CD14-positive monocyte (primary cell): ENCODE measurements around the gene COL5A3. TPM values are rescaled to one million over a fixed set of nuclear protein-coding genes. Genes with fewer than 3 reads are reported as not detected.
"Not testable (repeated sequence)": the region's sequence is repeated elsewhere in the genome, so short reads cannot be mapped to it uniquely, and the experiment has no call there.

Experiments
- DNase-seq, 3 donors: peaks; one replicate each; pipeline ENCODE4 v3.0.0-alpha.2; 2011 to 2022
- H2AFZ ChIP-seq: 2 replicates; pipeline ENCODE4 v1.6.0; 2012; ENCODE audit warnings: mild to moderate bottlenecking, low read depth, low read length, inconsistent platforms; ENCODE audit not compliant: insufficient read depth, poor library complexity, severe bottlenecking
- H3K27ac ChIP-seq, 2 donors: 1 replicate in 1 of 2; 2 replicates in 1 of 2; pipeline ENCODE4 v1.5.1; 2012 to 2013; ENCODE audit warnings: low read length in 2 of 2, control low read depth in 1 of 2, inconsistent platforms in 1 of 2, low read depth in 1 of 2, mild to moderate bottlenecking in 1 of 2
- H3K27me3 ChIP-seq, 2 donors: one replicate each; pipeline versions ENCODE4 v1.6.0 to v1.6.1; 2011 to 2013; ENCODE audit warnings: low read length in 2 of 2; ENCODE audit not compliant: control insufficient read depth in 2 of 2, insufficient read depth in 2 of 2
- H3K36me3 ChIP-seq, 2 donors: replicated peaks in 1 of 2; 1 replicate in 1 of 2; 2 replicates in 1 of 2; pipeline versions ENCODE4 v1.5.1 to v1.6.1; 2012 to 2013; ENCODE audit warnings: low read length in 2 of 2, control low read depth in 1 of 2, inconsistent platforms in 1 of 2, mild to moderate bottlenecking in 1 of 2; ENCODE audit not compliant: insufficient read depth in 2 of 2, control insufficient read depth in 1 of 2
- H3K4me1 ChIP-seq, 2 donors: 1 replicate in 1 of 2; 2 replicates in 1 of 2; pipeline versions ENCODE4 v1.5.1 to v1.6.1; 2012 to 2013; ENCODE audit warnings: low read length in 2 of 2, control low read depth in 1 of 2, inconsistent platforms in 1 of 2, mild to moderate bottlenecking in 1 of 2, moderate library complexity in 1 of 2; ENCODE audit not compliant: insufficient read depth in 2 of 2, control insufficient read depth in 1 of 2
- H3K4me2 ChIP-seq: replicated peaks from 2 replicates; pipeline ENCODE3; 2012; ENCODE audit warnings: low read length, moderate library complexity, mild to moderate bottlenecking; ENCODE audit not compliant: poor library complexity, severe bottlenecking; ENCODE audit errors: extremely low read depth
- H3K4me3 ChIP-seq, 3 experiments: fragments of 200-600 bp in 1 of 3; sonication (generic) in 1 of 3; replicated peaks in 1 of 3; 1 replicate in 2 of 3; 2 replicates in 1 of 3; pipeline ENCODE4 v1.5.1; 2011 to 2013; ENCODE audit warnings: low read length in 3 of 3, mild to moderate bottlenecking in 3 of 3, control low read depth in 2 of 3, low read depth in 2 of 3, inconsistent platforms in 1 of 3, moderate library complexity in 1 of 3
- H3K79me2 ChIP-seq: 2 replicates; pipeline ENCODE4 v1.6.0; 2012; ENCODE audit warnings: mild to moderate bottlenecking, control low read depth, inconsistent platforms, low read length, moderate library complexity; ENCODE audit not compliant: insufficient read depth
- H3K9ac ChIP-seq: 2 replicates; pipeline ENCODE4 v1.6.0; 2017; ENCODE audit warnings: low read length, mild to moderate bottlenecking; ENCODE audit not compliant: insufficient read depth, poor library complexity, severe bottlenecking
- H3K9me3 ChIP-seq, 2 donors: replicated peaks in 1 of 2; 1 replicate in 1 of 2; 2 replicates in 1 of 2; pipeline versions ENCODE4 v1.5.1 to v1.6.1; 2012 to 2013; ENCODE audit warnings: low read length in 2 of 2, control low read depth in 1 of 2; ENCODE audit not compliant: control insufficient read depth in 1 of 2, insufficient read depth in 1 of 2
- H4K20me1 ChIP-seq: 2 replicates; pipeline ENCODE4 v1.6.0; 2012; ENCODE audit warnings: mild to moderate bottlenecking, low read length, control low read depth, moderate library complexity; ENCODE audit not compliant: insufficient read depth
- H3K27ac Mint-ChIP-seq, 7 donors: one replicate each; pipeline ENCODE4 v1.8.0; 2020; ENCODE audit warnings: mild to moderate bottlenecking in 7 of 7, mixed read lengths in 7 of 7, moderate library complexity in 6 of 7, inconsistent platforms in 2 of 7
- H3K27me3 Mint-ChIP-seq, 3 donors: one replicate each; pipeline ENCODE4 v1.8.0; 2021 to 2022; ENCODE audit warnings: low read depth in 3 of 3, mild to moderate bottlenecking in 3 of 3, mixed read lengths in 3 of 3, moderate library complexity in 3 of 3, inconsistent platforms in 1 of 3
- H3K36me3 Mint-ChIP-seq, 2 donors: one replicate each; pipeline ENCODE4 v1.8.0; 2020; ENCODE audit warnings: mixed read lengths in 2 of 2, inconsistent platforms in 1 of 2, mild to moderate bottlenecking in 1 of 2
- H3K4me1 Mint-ChIP-seq: one replicate; pipeline ENCODE4 v1.8.0; 2020; ENCODE audit warnings: mild to moderate bottlenecking, mixed read lengths
- H3K4me3 Mint-ChIP-seq, 2 donors: one replicate each; pipeline ENCODE4 v1.8.0; 2020; ENCODE audit warnings: mild to moderate bottlenecking in 2 of 2, mixed read lengths in 2 of 2, moderate library complexity in 1 of 2
- H3K9me3 Mint-ChIP-seq, 7 donors: one replicate each; pipeline ENCODE4 v1.8.0; 2020 to 2022; ENCODE audit warnings: mixed read lengths in 7 of 7, mild to moderate bottlenecking in 6 of 7, moderate library complexity in 6 of 7, inconsistent platforms in 2 of 7
- WGBS: methylation state at CpG from one replicate; pipeline ENCODE4 v1.1.5; 2013; ENCODE audit warnings: missing lambda C conversion rate; ENCODE audit not compliant: insufficient coverage; 5-methylcytosine and 5-hydroxymethylcytosine counted together
- intact Hi-C, 2 donors: fragments of 100-400 bp; cut with micrococcal nuclease; formaldehyde crosslinking; loops; one replicate each; pipeline versions ENCODE4 v1.15.0 to v1.15.1; 2023
- polyA plus RNA-seq, 3 donors: library from polyadenylated mRNA; depleted of rRNA in 1 of 3; unstranded in 2 of 3; stranded (reverse) in 1 of 3; fragments of 300-500 nt in 2 of 3; fragments of >200 nt in 1 of 3; fragmentation: Illumina TruSeq in 2 of 3; gene quantifications; 1 replicate in 2 of 3; 2 replicates in 1 of 3; pipeline ENCODE4 v1.2.3, GENCODE V29; 2012 to 2021
- TF ChIP-seq, protein P1 (sequence below): fragments of 200-600 bp; IDR thresholded peaks from one replicate; pipeline ENCODE4 v1.8.0; 2022; ENCODE audit warnings: antibody characterized with exemption, mild to moderate bottlenecking

COL5A3 gene
- polyA plus RNA-seq, 3 donors, result not detected

DNA sequence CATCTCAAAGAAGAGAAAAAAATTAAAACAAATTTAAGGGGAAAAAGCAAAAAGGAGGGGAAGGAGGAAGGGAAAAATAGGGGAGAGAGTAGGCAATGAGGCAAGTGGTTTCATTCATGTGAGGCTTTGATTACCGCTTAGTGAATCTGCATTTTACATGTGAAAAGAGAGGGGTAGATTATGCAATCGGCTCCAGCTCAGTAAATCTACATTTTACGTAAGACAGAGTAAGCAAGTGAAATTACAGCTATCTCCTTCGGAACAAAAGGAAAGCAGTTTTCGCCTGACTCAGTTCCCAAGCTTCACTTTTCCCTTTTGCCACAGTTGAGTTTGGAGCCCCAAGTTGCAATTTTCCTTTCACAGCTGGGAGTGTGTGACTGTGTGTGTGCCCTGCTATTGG is 58.0 kb downstream of the COL5A3 start:
- H3K9me3 Mint-ChIP-seq, result peaks cover 0 to 4% (median 0%) of the 10 kb centered on the region in 7 donors
- no peaks in the 10 kb centered on the region for H3K36me3 Mint-ChIP-seq
- H3K4me3 Mint-ChIP-seq, result no peak overlapping the region
- intact Hi-C loops, result no loop called here
- H3K36me3 ChIP-seq, result no peaks in the 10 kb centered on the region
- H3K9ac ChIP-seq, result no peak overlapping the region
- no peak overlapping the region for H2AFZ ChIP-seq
- no peak overlapping the region for H3K27ac ChIP-seq
- no peaks in the 10 kb centered on the region for H3K4me1 ChIP-seq
- no peak overlapping the region for H3K4me2 ChIP-seq
- no peaks in the 10 kb centered on the region for H3K9me3 ChIP-seq
- no peak overlapping the region for H3K27ac Mint-ChIP-seq
- TF ChIP-seq, protein P1, sequence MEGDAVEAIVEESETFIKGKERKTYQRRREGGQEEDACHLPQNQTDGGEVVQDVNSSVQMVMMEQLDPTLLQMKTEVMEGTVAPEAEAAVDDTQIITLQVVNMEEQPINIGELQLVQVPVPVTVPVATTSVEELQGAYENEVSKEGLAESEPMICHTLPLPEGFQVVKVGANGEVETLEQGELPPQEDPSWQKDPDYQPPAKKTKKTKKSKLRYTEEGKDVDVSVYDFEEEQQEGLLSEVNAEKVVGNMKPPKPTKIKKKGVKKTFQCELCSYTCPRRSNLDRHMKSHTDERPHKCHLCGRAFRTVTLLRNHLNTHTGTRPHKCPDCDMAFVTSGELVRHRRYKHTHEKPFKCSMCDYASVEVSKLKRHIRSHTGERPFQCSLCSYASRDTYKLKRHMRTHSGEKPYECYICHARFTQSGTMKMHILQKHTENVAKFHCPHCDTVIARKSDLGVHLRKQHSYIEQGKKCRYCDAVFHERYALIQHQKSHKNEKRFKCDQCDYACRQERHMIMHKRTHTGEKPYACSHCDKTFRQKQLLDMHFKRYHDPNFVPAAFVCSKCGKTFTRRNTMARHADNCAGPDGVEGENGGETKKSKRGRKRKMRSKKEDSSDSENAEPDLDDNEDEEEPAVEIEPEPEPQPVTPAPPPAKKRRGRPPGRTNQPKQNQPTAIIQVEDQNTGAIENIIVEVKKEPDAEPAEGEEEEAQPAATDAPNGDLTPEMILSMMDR, result no peak
- no peaks in the 10 kb centered on the region for H3K79me2 ChIP-seq
- H4K20me1 ChIP-seq, result no peaks in the 10 kb centered on the region
- DNase-seq, result no peak
- WGBS, result no CpG with 5 or more reads among the region's 5 CpGs
- no peaks in the 10 kb centered on the region for H3K4me1 Mint-ChIP-seq
- H3K27me3 Mint-ChIP-seq, result peaks cover 4 to 13% (median 5%) of the 10 kb centered on the region in 3 donors
- no peaks in the 10 kb centered on the region for H3K27me3 ChIP-seq
- H3K4me3 ChIP-seq, result no peak overlapping the region

DNA sequence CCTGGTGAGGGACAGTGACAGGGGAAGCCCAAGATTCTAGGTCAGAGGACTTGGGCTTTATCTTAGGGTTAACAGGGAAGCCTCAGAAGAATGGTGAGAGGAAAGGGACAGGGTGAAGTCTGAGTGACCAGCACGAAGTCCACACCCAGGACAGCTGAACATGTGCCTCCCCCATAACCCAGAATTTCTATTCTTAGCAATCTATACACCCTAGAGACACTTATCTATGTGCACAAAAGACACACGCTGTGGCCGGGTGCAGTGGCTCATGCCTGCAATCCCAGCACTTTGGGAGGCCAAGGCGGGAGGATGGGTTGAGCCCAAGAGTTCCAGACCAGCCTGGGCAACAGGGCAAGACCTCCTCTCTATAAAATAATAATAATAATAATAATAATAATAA is 62.9 kb downstream of the COL5A3 start:
- Histone ChIP-seq H3K36me3 (no peaks in the 10 kb centered on the region), H3K27ac (no peak overlapping the region), H3K4me2 (no peak overlapping the region), H3K27me3 (no peaks in the 10 kb centered on the region), H3K4me3 (no peak overlapping the region), H3K4me1 (no peaks in the 10 kb centered on the region), H3K9me3 (no peaks in the 10 kb centered on the region), H4K20me1 (no peaks in the 10 kb centered on the region), H3K9ac (no peak overlapping the region), H2AFZ (no peak overlapping the region), H3K79me2 (no peaks in the 10 kb centered on the region)
- intact Hi-C loops, result no loop called here
- Mint-ChIP-seq H3K4me1 (peaks cover 5% of the 10 kb centered on the region), H3K27me3 (peaks cover 4 to 13% (median 9%) of the 10 kb centered on the region in 3 donors), H3K9me3 (peaks cover 0 to 6% (median 4%) of the 10 kb centered on the region in 7 donors), H3K36me3 (no peaks in the 10 kb centered on the region), H3K4me3 (no peak overlapping the region), H3K27ac (no peak overlapping the region)
- WGBS, result 100% methylated on average over 2 of the region's 4 CpGs
- TF ChIP-seq, protein P1, result no peak
- DNase-seq, result no peak

DNA sequence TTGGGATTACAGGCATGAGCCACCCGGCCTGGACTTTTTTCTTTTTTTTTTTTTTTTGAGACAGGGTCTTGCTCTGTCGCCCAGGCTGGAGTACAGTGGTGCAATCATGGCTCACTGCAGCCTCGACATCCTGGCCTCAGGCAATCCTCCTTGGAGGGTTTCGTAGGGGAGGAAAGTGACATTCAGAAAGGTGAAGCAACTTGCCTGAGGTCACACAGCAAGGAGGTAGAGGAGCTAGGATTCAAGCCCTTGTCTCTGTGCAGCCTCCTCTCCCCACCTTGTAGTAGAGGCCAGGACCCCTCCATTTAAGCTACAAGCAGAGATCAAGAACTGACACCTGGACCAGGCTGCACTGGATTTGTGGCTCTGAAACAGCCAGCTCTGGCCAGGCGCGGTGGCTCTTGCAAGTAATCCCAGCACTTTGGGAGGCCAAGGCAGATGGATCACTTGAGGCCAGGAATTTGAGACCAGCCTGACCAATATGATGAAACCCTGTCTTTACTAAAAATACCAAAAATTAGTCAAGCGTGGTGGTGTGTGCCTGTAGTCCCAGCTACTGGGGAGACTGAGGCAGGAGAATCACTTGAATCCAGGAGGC is 63.7 kb downstream of the COL5A3 start:
- whole genome bisulfite sequencing, result 88% methylated on average over 4 of the region's 7 CpGs
- H3K36me3 Mint-ChIP-seq, H4K20me1 ChIP-seq, H3K9ac ChIP-seq, H3K27ac Mint-ChIP-seq, DNase-seq, H3K4me1 Mint-ChIP-seq, intact Hi-C loops, H3K79me2 ChIP-seq, H3K4me3 Mint-ChIP-seq, H2AFZ ChIP-seq, H3K27ac ChIP-seq, H3K4me1 ChIP-seq, H3K27me3 ChIP-seq, H3K36me3 ChIP-seq, H3K4me2 ChIP-seq, H3K9me3 ChIP-seq, H3K4me3 ChIP-seq: not testable (repeated sequence)
- peaks cover 2 to 12% (median 10%) of the 10 kb centered on the region in 7 donors for H3K9me3 Mint-ChIP-seq
- H3K27me3 Mint-ChIP-seq, result peaks cover 5 to 11% (median 10%) of the 10 kb centered on the region in 3 donors
